Measurements from ENCODE around the gene C7orf57.

Gene C7orf57

DNA sequence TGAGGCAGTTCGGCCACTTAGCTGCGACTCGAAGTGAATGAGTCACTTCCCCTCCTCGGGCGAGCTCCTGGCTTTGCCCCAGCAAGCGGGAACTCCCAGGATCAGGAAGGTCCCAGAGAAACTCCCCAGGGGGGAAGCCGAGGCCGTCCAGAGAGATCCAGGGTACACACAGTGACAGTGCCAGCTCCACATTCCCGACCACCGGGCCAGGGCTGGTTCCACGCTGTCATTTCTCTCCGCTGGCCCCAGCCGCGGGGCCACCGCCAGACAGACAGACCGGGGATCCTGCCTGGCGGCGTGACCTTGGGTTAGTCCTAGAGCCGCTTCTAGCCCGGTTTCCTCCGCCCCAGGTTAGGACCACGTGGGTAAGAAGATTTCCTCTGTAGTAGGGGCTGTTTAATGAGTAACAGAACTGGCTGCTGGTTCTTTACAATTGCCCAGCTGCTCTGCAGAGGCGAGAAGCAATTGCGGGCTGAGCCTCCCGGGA, 53.3 kb downstream of the C7orf57 start:
- peak; percentile 73 for DNase-seq

DNA sequence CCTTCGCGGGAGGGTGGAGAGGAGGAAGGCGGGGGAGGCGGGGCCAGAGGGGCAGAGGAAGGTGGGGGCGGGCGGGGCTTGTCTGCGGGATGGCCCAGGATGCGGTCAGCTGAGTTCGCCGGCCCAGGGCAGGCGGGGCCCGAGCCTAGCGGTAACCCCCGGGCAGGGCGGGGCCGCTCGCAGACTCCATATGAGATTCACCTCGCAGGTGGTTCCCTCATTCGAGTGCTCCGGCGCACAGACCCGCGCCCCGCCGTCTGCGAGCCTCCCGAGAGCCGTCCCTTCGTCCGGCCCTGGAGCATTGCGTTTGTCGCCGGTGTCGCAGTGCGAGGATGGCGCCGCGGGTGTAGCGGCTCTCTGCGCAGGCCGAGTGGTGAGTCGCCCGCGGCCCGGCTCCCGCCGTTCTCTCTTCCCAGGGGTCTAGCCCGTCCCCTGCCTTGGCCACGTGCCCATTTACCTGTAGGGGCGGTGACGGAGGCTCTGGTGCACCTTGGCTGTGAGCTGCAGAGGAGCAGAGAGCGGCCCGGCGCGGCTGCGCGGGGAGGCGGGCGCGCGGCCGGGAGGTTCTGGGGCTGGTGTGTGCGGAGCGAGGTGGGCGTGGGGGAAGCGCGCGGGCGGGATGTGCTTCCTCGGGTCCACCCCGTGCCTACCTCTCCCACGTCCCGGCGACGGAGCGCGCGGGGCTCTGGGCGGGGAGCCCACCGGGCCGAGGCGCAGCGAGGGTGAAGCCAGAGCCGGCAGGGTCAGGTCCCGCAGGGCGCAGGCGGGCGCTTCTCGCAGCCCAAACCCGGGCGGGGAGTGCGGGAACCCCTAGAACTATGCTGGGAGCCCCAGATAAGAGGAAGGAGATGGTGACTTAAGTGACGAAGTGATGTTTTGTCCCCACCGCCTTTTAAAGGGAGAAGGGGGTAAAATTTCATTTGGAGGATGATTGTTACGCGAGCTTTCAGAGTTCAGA, 54.0 kb downstream of the C7orf57 start, which contains the start of gene UPP1:
TSS of gene UPP1 (plus strand) at position 220 of the 958 bp plus-strand sequence. CDS start 5,519 bp downstream, outside the sequence.
- peak; percentile 55 for DNase-seq

DNA sequence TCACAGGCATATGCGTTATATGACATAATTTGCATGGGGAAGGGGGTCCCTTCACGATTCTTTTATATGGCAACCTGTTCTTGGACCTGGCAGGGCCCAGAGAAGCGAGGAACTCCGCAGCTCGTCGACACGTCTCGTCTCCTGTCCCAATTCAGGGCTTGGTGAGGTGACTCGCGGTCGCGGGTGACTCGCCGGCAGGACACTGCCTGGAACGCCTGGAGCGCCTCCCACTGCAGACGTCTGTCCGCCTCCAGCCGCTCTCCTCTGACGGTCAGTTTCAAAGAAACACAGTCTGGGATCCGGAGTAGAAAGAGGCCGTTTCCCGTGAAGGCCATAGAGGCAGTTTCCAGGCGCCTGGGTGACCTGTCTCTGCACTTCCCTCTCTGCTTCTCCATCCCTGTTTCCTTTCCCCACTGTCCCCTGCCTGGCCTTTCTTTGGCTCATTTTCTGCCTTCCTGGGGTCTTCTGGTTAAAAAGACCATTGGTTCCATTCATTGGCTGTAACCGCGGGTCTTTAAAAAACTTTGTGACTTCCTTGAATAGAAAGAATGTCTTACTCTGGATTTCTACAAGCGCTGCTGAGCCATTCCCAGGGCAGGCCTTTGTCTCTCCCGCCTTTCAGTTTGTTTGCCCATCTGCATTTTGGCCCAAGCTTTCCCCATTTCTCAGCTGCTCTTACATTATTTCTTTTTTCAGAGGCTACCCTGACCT, 54.9 kb downstream of the C7orf57 start:
- DNase-seq = no peak

DNA sequence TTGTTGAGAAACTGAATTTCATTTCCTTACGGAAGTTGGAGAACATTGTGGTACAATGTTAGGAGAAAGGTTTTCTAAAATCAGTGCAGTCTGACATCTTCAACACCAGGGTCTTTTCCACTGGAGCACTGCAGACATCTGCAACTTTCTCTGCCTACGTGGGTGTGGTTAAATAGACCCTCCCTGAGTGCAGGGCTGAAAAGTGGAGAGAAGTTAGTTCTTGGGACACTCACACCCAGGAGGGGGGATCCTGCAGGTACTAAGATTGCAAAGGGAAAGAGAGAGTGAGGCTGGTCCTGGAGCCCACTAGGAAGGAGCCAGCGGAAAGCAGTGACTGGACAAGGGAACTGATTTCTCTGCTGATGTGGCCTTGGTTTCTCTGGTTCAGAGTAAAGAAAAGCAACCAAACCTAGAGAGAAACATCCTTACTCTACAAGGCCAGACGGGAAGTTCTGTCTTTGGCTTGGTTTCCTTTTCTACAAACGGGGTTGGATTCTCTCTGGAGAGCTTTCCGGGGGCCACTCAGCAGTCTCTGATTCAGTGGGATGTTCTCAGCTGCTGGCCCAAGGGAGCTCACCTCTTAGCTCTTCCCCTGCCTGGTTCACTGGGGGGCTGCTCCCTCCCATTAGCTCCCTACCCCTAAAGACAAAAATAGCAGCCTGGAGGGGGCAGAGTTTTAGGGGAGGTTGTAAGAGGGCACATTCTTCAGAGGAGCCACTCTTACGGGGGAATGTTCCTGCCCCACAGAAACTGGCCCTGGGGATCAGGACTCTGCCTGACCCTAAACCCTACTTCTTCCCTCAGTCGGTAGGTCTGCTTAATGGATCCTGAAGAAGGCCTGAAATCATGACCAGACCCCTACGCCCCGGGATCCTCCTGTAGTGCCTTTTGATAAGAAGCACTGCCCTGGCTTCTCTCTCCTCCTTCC, 56.4 kb downstream of the C7orf57 start:
- no peak for DNase-seq

DNA sequence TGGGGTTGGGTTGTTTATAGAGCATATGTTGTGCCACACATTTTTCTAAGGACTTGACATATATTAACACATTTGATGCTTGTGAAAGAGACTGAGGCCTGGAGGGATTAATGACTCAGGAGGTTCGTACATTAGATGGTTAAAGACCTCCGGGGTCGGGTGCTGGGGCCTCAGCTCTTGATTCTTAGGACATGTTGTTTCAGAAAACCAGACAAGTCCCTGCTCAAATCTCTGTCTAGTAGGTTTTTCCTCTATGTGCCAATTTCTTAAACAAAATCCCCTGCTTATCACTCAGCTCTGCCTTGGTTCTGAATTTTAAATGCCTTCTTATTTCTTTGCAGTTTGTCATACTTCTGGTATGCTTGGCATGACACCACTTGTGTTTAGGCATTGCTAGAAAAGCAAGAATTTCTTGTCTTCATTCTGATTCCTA, 59.5 kb downstream of the C7orf57 start:
- no peak for DNase-seq

DNA sequence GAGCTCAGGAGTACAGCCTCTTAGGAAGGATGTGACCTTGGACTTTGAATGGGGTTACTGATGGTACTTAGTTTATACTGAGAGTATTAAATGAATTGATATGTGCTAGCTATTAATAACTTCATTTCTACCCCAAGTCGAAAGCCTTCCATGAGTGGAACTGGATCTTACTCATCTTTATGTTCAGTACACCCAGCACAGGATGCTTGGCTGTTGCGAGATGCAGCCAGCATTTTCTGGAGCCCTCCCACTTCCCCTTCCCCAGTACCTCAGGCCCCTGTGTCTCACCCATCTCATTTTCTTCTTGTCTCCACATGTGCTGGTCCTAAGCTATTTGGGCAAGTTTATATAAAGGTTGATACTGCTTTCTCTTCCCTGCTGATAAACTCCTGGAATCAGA, 60.9 kb downstream of the C7orf57 start:
- DNase-seq = no peak

DNA sequence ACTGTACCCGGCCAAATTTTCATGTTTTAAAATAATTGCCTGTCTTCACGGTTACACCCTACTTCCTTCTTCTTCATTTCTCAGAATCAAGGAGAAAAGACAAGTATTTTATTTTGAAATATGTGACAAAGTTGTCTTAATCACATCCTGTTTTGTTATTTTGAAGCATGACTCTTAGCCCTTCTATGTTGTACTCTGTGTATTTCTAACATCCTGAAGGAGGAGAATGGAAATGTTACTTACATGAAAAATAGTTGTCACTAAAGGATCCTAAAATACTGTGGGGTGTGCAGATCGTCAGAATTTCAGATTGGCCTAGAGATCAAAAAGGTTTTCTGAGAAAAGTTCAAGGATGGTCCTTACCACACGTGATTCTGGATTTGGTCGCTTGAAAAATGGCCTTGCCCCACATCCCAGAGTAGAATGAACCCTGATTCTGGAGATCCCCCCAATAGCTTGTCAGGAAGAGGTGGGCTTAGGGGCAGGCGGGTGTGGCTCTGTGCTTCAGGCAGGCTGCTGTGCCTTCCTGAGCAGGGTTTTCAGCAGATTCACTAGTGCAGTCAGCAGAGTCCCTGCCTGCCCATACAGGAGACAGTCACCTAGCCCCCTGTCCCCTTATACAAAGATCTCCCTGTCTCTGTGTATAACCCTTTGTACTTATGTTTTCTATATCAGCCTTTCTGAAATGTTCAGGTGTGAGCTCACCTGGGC, 62.3 kb downstream of the C7orf57 start:
- no peak for DNase-seq

DNA sequence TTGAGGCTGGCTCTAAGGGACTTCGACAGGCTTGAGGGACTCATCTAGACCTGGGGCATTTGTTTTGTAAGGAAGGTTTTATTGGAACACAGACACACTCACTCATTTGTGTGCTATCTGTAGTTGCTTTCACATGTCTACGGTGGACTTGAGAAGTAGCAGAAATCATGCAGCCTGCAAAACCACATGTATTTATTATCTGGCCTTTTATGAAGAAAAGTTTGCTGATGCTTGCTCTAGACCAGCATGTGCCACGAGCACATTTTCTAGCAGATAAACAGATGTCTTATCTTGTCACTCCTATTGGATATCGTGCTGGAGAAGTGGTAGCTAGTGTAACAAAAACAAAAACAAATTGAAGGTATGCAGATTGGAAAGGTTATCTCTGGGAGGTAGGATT, 63.5 kb downstream of the C7orf57 start:
- DNase-seq = no peak

DNA sequence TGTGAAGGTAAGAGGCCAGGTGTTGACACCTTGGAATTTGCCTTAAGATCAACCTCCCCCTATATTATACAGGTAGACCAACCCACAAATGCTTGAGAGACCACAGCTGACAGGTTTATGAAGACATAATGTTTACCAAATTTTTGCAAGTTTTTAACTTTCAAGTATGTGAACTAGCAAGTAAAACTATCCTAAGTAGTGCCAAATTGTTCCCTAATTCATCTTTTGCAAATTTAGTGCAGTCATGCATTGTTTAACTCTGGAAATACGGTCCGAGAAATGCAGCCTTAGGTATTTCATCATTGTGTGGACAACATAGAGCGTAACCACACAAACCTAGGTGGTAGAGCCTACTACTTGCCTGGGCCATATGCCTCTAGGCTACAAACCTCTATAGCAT, 64.4 kb downstream of the C7orf57 start:
- DNase-seq = no peak

DNA sequence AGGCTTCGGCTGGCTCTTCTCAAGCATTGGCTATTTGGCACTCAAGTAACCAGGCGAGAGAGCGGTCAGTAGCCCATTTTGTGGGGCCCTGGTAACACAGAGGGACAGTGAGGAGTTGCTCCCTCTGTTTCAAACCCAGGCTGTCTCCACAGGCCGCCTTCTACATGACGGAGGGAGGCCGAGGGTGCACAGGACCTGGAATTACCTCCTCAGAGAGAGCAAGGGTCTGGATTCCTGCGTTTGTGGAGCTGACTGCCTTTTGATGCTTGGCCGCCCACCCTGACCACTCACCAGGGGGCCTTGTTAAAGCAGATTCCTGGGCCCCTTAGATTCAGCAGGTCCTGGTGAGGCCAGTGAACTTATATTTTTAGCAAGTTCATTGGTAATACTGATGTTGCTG, 66.0 kb downstream of the C7orf57 start:
- DNase-seq = no peak

DNA sequence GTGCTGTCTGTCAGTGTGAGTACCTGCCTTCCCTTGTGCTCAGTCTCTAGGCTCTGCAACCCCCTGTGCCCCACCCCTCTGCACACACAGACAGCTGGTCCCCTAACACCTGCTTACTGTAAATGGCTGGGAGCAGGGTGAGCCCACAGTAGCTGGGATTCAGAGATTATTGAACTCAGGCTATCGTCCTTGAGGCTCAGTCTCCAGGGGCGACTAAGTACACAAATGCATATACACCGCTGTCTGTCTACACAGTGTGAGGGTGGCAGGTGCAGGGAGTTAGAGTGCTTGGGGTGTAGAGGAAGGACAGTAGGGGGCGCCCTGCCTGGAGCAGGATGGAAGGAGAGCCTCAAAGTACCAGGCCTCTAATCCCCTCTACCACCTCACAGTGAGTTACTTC, 66.6 kb downstream of the C7orf57 start:
- DNase-seq = no peak

DNA sequence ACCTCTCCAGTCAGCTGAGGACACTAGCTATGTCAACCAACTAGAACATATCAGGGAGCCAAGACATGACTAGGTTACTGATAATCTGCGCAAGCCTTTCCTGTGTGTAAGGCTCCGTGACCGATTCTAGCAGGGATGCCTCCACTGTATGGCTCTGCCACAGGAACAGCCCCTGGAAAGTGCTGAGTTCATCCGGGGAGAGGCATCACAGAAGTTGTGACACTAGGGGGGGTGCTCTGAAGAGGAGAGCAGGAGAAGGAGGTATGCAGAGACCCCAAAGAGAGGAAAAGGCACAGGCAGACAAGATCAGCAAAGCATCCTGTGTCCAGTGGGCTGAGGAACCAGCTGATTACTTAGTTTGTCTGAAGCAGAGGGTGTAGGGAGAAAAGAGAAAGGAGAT, 67.2 kb downstream of the C7orf57 start:
- no peak for DNase-seq

DNA sequence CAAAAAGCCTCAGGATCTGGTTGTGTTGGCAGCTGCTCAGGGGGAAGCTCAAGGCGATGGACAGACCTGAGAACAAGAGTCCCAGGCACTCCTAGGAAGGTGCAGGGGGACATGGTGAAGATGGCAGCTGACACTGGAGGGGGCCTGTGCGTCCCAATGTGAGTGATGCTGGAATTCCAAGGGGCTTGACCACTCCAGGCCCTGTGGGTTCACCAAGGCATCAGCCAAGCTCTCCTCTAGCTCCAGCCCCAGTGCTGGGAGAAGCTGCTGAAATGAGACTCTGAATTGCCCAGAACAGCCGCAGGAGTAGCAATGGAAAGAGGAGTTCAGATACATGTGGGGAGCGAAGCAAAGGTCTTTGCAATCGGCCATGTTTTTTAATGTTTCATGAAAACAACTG, 69.7 kb downstream of the C7orf57 start:
- DNase-seq = no peak

DNA sequence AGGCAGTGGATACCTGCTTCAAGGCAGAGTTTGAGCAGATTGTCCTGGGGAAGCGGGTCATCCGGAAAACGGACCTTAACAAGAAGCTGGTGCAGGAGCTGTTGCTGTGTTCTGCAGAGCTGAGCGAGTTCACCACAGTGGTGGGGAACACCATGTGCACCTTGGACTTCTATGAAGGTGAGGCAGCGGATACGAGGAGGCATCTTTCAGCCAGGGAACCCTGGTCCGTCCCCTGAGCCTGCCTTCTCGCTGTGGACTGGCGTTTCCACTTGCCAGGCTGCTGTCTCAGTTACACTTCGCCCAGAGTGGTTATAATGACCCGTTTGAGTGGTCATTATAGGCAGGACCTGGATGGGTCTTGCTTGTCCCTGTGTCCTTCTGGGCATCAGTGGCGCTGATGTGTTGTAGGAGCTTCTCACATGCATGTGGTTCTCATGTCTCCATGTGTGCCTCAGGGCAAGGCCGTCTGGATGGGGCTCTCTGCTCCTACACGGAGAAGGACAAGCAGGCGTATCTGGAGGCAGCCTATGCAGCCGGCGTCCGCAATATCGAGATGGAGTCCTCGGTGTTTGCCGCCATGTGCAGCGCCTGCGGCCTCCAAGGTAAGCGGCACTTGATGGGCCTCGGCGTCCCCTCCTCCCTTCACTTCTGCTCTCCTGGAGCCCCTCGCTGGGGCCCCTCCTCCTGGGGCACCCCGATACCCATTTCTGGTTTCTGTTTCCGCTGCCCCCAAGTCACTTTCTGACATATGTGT, 71.7 kb downstream of the C7orf57 start:
- DNase-seq = no peak

DNA sequence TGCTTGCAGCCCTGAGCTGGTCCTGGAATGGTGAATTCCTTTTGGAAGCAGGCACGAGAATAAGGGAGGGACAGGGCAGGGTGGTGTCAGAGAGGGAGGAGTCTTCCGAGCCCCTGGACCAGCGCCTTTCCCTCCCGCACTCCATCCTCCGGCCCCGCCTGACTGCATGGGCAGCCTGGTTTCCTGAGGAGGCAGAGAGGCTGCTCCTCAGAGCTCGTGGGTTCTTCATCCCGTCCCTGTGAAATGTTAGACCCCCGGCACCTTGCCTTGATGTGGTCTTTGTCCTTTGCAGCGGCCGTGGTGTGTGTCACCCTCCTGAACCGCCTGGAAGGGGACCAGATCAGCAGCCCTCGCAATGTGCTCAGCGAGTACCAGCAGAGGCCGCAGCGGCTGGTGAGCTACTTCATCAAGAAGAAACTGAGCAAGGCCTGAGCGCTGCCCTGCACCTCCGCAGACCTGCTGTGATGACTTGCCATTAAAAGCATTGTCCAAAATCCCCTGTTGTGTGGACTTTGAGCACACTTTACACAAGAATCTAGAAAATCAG, 72.7 kb downstream of the C7orf57 start:
- no peak for DNase-seq

DNA sequence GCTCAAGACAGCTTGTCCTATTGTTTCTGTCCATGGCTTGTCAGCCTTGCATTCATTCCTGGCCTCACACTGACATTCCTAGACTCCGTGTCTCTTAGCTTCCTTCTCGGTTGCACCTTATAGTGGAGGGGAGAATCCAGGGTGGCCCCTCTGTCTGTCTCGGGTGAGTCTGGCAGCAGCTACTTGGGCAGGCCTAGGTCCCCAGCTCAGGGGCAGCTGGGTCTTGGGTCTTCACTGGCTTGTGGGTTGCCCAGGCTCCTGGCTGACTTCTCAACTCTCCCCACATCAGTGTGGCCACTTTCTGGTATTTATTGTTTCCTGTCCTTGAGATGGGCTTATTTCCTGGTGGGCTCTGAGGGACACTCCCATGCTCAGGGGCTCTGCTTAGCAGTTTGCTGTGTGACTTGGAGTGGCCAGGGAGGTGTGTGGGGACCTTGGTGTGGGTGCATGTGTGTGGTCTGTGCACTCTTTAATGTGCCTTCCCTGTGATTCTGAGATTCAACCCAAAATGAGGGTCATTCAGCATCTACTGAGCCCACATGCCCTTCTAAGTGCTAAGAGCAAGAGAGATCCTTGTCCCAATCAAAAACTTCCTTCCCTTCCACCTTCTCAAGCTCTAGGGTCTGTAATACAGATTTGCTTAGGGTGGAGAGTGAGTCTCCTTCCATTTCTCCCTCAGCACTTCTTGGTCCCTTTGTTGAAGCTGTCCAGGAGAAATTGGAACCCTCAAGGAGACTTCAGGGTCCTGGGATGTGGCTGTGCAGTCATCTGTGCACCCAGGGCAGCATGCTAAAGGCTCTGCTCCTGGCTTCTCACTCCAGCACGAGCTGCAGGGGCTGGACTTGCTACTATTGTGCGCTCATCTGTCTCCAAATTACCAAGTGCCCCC, 73.9 kb downstream of the C7orf57 start:
- DNase-seq = no peak

DNA sequence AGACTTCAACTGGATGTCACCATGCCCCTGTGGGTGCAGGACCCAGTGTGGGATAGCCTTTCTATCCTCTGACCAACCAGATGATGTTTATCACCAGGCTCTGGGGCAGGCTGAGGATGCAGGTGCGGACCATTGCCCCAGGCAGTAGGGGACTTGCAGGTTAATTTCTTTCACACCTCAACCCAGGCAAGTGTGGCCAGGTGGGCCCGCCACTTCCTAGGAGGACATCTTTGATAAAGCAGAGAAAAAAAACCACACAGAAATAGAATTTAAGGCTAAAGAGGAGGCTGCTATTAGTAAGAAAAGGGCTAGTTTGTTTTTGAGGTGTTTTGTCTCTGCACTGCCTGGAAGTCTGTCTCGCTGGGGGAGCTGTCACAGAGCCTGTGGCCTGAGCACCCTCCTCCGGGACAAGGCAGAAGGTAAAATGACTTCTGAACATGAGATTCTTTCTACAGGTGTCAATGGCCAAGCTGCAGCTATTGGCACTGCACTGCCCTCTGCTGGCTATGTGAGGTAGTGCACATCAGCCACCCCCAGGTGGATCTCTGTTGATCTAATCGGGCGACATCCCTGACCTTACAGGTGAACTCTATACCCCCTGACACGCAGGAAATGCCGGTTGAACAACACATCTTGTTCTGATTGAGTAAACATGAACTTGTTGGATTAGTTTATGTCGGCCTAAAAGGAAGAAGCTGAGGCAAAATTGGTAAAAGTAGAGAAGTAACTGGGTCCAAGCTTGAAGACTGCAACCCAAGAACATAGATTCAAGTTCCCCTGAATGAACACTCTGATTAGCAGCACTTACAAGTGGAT, 74.7 kb downstream of the C7orf57 start:
- peak; percentile 93 for DNase-seq

DNA sequence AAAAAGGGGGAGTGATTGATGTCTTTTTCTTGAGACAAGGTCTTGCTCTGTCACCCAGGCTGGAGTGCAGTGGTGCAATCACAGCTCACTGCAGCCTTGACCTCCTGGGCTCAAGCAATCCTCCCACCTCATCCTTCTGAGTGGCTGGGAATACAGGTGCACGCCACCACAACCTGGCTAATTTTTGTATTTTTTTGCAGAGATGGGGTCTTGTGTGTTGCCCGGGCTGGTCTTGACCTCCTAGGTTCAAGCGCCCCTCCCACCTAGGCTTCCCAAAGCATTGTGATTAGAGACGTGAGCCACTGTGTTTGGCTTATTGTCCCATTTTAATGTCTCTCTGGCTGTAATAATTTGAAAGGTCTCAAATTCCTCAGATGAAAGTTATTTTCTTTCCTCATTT, 75.5 kb downstream of the C7orf57 start:
- DNase-seq = no peak
